Esophagus squamous epithelium (tissue), 5 donors: ENCODE results near the gene ILDR1. TPM values are rescaled to one million over a fixed set of nuclear protein-coding genes. Genes with fewer than 3 reads are reported as not detected.

Experiments
- DNase-seq: peaks from one replicate; lab custom pipeline; 2025; lab: John Stamatoyannopoulos, UW
- H3K27ac ChIP-seq, 4 donors: fragments of 200-600 bp; sonication (generic); one replicate each; pipeline ENCODE4 v1.5.1; 2016 to 2019; ENCODE audit warnings: mild to moderate bottlenecking in 1 of 4
- H3K27me3 ChIP-seq, 4 donors: fragments of 200-600 bp; sonication (generic); 1 replicate in 3 of 4; 2 replicates in 1 of 4; pipeline versions ENCODE4 v1.5.1 to v1.6.0; 2017 to 2021; ENCODE audit warnings: antibody characterized with exemption in 1 of 4
- H3K36me3 ChIP-seq, 3 donors: fragments of 200-600 bp; sonication (generic); one replicate each; pipeline ENCODE4 v1.5.1; 2016 to 2019
- H3K4me1 ChIP-seq, 3 donors: fragments of 200-600 bp; sonication (generic); one replicate each; pipeline ENCODE4 v1.5.1; 2017 to 2019
- H3K4me3 ChIP-seq, 4 donors: fragments of 200-600 bp; sonication (generic); 1 replicate in 3 of 4; 2 replicates in 1 of 4; pipeline ENCODE4 v1.5.1; 2016 to 2019; ENCODE audit warnings: mild to moderate bottlenecking in 2 of 4, moderate library complexity in 1 of 4
- H3K9me3 ChIP-seq, 3 donors: fragments of 200-600 bp; sonication (generic); one replicate each; pipeline ENCODE4 v1.5.1; 2016 to 2019
- CTCF ChIP-seq, 6 experiments: fragments of 450-650 bp in 4 of 6; fragments of 200-600 bp in 2 of 6; sonication (generic) in 2 of 6; IDR thresholded peaks; one replicate each; pipeline ENCODE4 v1.5.1; 2016 to 2019; ENCODE audit warnings: antibody characterized with exemption in 6 of 6, mild to moderate bottlenecking in 4 of 6, moderate library complexity in 4 of 6
- POLR2A ChIP-seq, 4 donors: fragments of 450-650 bp; IDR thresholded peaks; one replicate each; pipeline ENCODE4 v1.6.1; 2017; ENCODE audit warnings: antibody characterized with exemption in 4 of 4, mild to moderate bottlenecking in 4 of 4, moderate library complexity in 3 of 4
- WGBS, 2 donors: methylation state at CpG; one replicate each; pipeline ENCODE4 v1.1.5; 2018; 5-methylcytosine and 5-hydroxymethylcytosine counted together
- intact Hi-C: fragments of 100-400 bp; cut with DNase I; formaldehyde crosslinking; loops from one replicate; pipeline ENCODE4 v1.15.0; 2022
- total RNA-seq, 4 donors: library from RNA; depleted of rRNA; stranded (reverse); fragments of >200 nt; gene quantifications; one replicate each; pipeline ENCODE4 v1.1.0, GENCODE V29; 2016
- donor health status: DM: yes; HTN: yes; CAD: no.

Gene ILDR1
- total RNA-seq, 4 donors from 2014 or later: 2.3 to 6.0 (median 3.6) TPM

- DNase-seq: no peak
- H3K27ac ChIP-seq: no peak overlapping the region
- no peak overlapping the region for H3K4me3 ChIP-seq
- intact Hi-C loops: no loop called here
- WGBS, 2 donors: 74 to 88% methylated on average over 1 of the region's 1 CpG
- TF ChIP-seq POLR2A (IDR thresholded peaks at IDR 0.05) (no peak), CTCF (IDR thresholded peaks at IDR 0.05) (no peak)
- no peaks in the 10 kb centered on the region for H3K4me1 ChIP-seq
- no peaks in the 10 kb centered on the region for H3K36me3 ChIP-seq
- peaks cover 0 to 1% (median 0%) of the 10 kb centered on the region in 3 donors for H3K9me3 ChIP-seq
- H3K27me3 ChIP-seq: no peaks in the 10 kb centered on the region
Observed at GRCh38 chr3:122031123-122031468, 9.0 kb upstream of the ILDR1 start.

GRCh38 chr3:122030381-122031122 lies 8.5 kb upstream of the ILDR1 start:
- intact Hi-C loops: no loop called here
- no peaks in the 10 kb centered on the region for H3K27me3 ChIP-seq
- H3K9me3 ChIP-seq: no peaks in the 10 kb centered on the region
- H3K27ac ChIP-seq: no peak overlapping the region
- no peak overlapping the region for H3K4me3 ChIP-seq
- TF ChIP-seq CTCF (IDR thresholded peaks at IDR 0.05): no peak
- no peak for TF ChIP-seq POLR2A (IDR thresholded peaks at IDR 0.05)
- H3K36me3 ChIP-seq: no peaks in the 10 kb centered on the region
- 76 to 78% methylated on average over 3 of the region's 3 CpGs for WGBS, 2 donors
- DNase-seq: no peak
- no peaks in the 10 kb centered on the region for H3K4me1 ChIP-seq

GRCh38 chr3:122025296-122025695 lies 3.2 kb upstream of the ILDR1 start:
- peaks cover 0 to 21% (median 0%) of the 10 kb centered on the region in 3 donors for H3K4me1 ChIP-seq
- no peaks in the 10 kb centered on the region for H3K9me3 ChIP-seq
- peaks cover 0 to 19% (median 0%) of the 10 kb centered on the region in 4 donors for H3K27me3 ChIP-seq
- TF ChIP-seq CTCF (IDR thresholded peaks at IDR 0.05) (no peak), POLR2A (IDR thresholded peaks at IDR 0.05) (no peak)
- intact Hi-C loops: no loop called here
- no peak for DNase-seq
- H3K4me3 ChIP-seq: no peak overlapping the region
- no peak overlapping the region for H3K27ac ChIP-seq
- no peaks in the 10 kb centered on the region for H3K36me3 ChIP-seq

GRCh38 chr3:122024800-122025199 lies 2.8 kb upstream of the ILDR1 start:
- TF ChIP-seq CTCF (IDR thresholded peaks at IDR 0.05) (no peak), POLR2A (IDR thresholded peaks at IDR 0.05) (no peak)
- 67 to 76% methylated on average over 2 of the region's 2 CpGs for WGBS, 2 donors
- Histone ChIP-seq H3K9me3 (no peaks in the 10 kb centered on the region), H3K27me3 (peaks cover 0 to 19% (median 0%) of the 10 kb centered on the region in 4 donors), H3K36me3 (no peaks in the 10 kb centered on the region), H3K27ac (no peak overlapping the region), H3K4me3 (no peak overlapping the region), H3K4me1 (peaks cover 0 to 26% (median 0%) of the 10 kb centered on the region in 3 donors)
- intact Hi-C loops: no loop called here
- no peak for DNase-seq

- intact Hi-C loops: no loop called here
- Histone ChIP-seq H3K4me3 (no peak overlapping the region), H3K27ac (no peak overlapping the region), H3K36me3 (no peaks in the 10 kb centered on the region), H3K27me3 (peaks cover 0 to 19% (median 0%) of the 10 kb centered on the region in 4 donors), H3K9me3 (no peaks in the 10 kb centered on the region), H3K4me1 (peaks cover 0 to 29% (median 0%) of the 10 kb centered on the region in 3 donors)
- 59 to 68% methylated on average over 8 of the region's 8 CpGs for WGBS, 2 donors
- no peak for TF ChIP-seq CTCF (IDR thresholded peaks at IDR 0.05)
- no peak for TF ChIP-seq POLR2A (IDR thresholded peaks at IDR 0.05)
- no peak for DNase-seq
Observed at GRCh38 chr3:122023335-122023910, 1.4 kb upstream of the ILDR1 start.
